HG03039 (cell line): Measurements from ENCODE around the gene FOXP4.
"Not testable (repeated sequence)": the region's sequence is repeated elsewhere in the genome, so short reads cannot be mapped to it uniquely, and the experiment has no call there.

Source experiments
- ATAC-seq: cut with Tn5 transposase; IDR thresholded peaks from one replicate; pipeline ENCODE4 v1.9.1; 2021; ENCODE audit warnings: mild to moderate bottlenecking, moderate library complexity; ENCODE audit not compliant: unreplicated experiment

FOXP4 gene

GRCh38 chr6:41597246-41598000 is 51.2 kb downstream of the FOXP4 start:
- ATAC-seq: no peak

DNA sequence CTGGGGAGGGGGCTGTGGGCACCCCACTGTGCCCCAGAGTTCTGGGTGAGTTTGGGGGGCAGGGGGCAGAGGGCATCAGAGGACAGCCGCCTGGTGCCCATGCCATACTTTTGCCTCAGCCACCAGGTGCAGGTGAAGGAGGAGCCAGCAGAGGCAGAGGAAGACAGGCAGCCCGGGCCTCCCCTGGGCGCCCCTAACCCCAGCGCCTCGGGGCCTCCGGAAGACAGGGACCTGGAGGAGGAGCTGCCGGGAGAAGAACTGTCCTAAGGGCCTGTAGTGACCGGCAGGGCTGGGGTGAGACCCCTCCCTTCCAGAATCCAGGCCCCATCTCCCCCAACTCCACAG is 52.5 kb downstream of the FOXP4 start:
- ATAC-seq: no peak

DNA sequence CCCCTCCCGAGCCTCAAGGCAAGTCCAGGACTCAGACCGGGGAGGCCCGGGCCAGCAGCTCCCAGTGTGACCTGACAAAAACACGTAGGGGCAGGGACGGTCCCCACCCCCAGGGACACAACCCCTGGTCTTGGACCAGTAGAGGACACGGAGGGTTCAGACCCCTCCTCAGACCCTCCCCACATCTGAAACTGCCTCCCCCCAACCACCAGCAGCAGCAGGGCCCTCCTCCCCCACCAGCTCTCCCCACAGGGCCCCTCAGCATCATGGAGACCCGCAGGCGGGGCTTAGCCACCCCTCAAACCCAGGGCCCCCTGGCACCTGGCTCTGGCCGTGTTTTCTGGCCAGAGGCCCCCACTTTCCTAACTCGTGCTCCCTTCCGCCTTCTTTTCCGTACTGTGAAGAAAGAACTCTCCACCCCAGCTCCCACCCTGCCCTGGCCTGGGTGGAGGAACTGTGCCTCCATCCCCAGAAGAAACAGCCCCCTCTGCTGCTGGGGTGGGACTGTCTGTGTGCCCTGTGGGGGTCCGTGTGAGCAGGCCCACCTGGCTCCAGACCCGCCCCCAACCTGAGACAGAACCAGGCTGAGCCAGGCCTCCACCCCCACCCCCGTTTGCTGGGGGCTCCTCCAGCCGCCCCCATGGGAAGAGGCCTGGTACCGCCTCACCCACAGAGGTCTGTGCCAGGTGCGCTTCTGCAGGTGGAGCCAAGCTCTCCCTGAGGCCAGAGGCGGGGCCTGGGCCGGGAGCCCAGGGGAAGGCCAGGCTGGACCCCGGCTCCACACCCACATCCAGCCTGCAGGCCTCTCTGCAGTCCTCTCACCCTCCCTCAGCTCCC is 53.1 kb downstream of the FOXP4 start:
- no peak for ATAC-seq

DNA sequence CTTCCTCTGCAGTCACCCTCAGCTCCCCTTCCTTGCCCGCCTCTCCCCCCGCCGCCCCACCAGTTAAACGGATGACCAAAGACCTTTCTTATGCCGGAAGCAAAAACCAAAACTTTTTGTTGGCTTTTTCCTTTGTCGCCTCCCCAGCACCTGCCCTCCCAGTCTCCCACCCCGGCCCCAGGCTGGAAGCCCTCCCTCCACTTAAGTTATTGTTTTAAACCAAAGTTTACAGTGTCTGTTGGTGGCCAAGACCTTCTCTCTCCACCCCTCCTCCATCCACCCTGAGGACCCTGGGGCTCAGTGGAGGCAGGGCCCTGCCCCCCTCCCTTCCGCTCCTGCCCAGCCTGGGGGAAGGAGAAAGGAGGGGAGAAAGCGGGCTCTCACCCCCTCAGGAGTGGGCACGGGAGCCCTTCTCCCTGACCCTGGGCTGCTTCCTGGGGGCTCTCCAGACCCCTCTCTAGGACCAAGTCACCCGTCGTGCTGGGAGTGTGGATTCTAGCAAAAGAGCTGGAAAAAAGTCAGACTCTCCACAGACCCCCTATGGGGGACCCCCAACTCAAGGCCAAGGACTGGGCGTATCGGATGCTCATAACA is 53.8 kb downstream of the FOXP4 start:
- ATAC-seq: no peak

DNA sequence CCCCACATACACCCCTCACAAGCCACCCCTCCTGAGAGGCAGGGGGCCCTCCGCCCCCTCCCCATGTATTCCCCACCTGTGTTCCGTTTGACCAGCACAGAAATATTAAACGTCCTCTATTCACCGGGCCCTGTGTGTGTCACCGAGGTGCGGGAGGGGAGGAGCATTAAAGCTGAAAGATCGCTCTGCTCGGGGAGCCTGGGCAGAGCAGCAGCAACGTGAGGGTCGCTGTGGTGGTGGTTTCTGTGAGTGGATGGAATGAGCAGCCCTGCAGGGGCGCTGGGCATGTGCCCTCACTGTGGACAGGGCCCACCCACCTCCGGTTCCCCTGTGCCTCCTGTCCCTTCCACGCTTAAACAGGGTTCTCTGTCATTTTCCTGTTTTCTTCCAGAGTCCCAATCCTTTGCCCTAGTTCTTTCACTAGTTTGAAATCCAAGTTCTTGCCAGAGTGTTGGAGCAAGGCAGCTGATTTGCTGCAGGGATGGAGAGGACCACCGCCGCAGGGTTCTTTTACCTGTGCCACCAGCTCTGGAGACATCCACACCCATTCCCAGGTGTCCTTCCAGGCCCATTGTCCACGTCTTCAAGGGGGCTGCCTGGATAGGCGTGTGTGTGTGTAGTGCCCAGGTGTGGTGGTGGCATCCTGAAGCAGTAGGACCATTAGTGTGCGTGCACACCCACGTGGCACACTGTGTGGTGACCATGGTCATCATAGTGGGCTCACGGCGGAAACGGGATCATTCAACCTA is 54.5 kb downstream of the FOXP4 start:
- no peak for ATAC-seq

GRCh38 chr6:41601248-41601549 is 55.0 kb downstream of the FOXP4 start:
- ATAC-seq: no peak

- no peak for ATAC-seq
Measured at GRCh38 chr6:41602422-41602743, 56.2 kb downstream of the FOXP4 start.

DNA sequence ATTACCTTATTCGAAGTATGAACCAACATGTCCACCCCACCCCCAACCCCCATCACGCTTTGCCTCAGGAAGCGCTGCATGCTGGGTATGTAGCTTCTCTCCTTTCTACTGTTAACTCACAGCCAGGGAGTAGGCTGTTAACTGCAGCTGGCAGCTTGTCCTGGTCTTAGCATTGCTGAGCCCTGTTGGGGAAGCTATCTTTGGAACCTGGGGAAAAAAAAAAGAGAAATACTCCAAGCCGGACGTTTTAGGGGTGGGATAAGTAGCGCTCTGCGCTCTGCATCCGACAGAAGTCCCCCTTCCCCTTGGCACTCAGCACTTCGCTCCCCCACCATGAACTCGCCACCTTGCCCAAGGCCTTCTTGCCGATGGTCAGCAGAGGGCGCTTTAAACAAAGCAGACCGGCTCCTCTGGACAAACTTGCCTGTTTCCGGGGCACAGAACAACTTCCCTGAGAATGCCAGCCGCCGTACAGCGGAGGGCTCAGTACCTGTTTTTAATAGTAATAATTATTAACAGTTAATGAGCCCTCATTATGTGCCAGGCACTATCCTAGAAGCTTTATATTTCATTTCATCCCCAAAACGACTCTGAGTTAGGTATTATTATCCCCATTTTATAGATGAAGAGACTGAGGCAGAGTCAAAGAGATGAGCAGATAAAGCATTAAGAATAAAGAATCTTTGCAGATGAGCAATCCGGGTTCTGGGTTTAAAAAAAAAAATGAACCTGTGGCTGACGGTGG is 56.9 kb downstream of the FOXP4 start:
- ATAC-seq: peak; percentile 60

GRCh38 chr6:41604006-41604405 is 57.8 kb downstream of the FOXP4 start:
- ATAC-seq: no peak

DNA sequence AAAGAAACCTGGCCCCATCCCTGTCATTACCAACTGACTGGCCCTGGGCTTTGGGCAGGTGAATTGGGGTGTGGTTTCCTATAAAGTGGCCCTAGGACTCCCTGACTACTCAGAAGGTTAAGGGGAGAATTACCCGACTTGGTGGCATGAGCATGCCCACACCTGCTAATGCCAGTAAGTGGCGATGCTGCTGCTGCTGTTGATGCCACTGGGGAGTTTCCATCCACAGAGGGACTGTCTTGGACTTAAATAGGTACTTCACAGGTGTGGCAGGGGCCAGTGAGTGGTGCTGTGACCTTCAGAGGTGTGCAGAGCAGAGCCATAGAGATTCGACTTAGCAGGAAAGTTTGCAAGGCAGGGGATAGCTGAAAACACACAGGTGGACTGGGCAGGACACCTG is 59.5 kb downstream of the FOXP4 start:
- ATAC-seq: no peak

GRCh38 chr6:41607036-41607435 is 60.9 kb downstream of the FOXP4 start:
- ATAC-seq: no peak

GRCh38 chr6:41607736-41608135 is 61.6 kb downstream of the FOXP4 start:
- no peak for ATAC-seq

GRCh38 chr6:41608443-41609151 is 62.4 kb downstream of the FOXP4 start:
- ATAC-seq: no peak

GRCh38 chr6:41614715-41615114 is 68.5 kb downstream of the FOXP4 start:
- no peak for ATAC-seq

DNA sequence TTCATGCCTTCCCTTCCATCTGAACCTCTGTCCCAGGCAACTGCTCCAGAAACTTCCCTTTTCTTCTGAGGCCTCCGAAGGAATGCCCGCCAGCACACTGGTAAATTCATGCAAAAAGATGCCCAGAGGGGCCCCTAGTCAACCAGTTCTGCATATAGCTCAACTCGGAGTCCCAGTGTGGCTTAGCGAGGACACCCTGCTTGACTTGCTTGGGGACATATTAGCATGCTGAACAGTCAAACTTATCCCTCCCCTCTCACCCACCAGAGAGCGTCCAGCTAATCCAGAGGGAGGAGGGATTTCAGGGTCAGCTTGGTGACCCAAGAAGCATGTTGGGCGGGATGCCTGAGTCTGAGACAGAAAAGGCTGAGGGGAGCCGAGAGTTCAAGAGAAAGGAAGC is 69.1 kb downstream of the FOXP4 start:
- no peak for ATAC-seq

DNA sequence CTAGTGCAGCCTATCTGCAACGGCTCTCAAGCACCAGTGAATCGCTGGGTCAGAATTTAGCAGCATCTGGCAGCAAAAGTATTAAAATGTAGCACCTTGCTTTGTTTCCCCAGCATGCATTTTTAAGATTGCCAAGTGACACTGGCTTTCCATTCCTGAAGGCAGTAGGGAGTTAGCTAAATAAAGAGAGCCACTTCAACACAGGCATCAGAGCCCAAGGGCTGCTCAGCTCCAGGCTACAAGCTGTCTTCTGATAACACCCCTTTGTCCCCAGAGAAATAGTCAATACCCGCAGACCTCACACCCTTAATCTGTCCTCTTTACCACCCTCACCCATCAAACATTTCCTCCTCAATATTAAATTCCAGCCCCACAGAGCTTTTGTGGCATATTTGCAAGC is 72.4 kb downstream of the FOXP4 start:
- no peak for ATAC-seq

- not testable (repeated sequence) for ATAC-seq
Measured at GRCh38 chr6:41619193-41619592, 73.0 kb downstream of the FOXP4 start.

- no peak for ATAC-seq
Measured at GRCh38 chr6:41621367-41621766, 75.2 kb downstream of the FOXP4 start.

DNA sequence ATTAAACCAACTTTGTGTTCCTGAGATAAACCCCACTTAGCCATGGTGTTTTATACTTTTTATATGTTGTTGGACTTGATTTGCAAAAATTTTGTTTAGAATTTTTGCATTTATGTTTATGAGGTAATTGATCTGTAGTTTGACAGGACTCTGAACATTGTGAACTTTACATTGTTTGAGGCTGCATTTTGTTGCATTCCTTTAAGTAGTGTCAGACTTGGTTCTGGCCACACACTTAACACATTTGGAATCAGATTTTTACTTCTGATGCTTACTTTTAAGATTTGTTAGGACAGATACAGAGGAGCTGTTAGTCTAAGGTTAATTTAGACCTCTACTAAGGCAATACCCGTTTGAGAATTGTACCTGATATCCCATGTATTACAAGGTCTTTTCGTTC is 75.6 kb downstream of the FOXP4 start:
- ATAC-seq: no peak

GRCh38 chr6:41622206-41622988 is 76.2 kb downstream of the FOXP4 start:
- no peak for ATAC-seq
